HUDEP-2 (cell line): Measurements from ENCODE around the gene DKK1.

Experiments used
- DNase-seq, 76 experiments: peaks; one replicate each; lab custom pipeline; 2025; ENCODE audit not compliant: unreplicated experiment in 76 of 76; lab: John Stamatoyannopoulos, UW

Gene DKK1, protein sequence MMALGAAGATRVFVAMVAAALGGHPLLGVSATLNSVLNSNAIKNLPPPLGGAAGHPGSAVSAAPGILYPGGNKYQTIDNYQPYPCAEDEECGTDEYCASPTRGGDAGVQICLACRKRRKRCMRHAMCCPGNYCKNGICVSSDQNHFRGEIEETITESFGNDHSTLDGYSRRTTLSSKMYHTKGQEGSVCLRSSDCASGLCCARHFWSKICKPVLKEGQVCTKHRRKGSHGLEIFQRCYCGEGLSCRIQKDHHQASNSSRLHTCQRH

DNA sequence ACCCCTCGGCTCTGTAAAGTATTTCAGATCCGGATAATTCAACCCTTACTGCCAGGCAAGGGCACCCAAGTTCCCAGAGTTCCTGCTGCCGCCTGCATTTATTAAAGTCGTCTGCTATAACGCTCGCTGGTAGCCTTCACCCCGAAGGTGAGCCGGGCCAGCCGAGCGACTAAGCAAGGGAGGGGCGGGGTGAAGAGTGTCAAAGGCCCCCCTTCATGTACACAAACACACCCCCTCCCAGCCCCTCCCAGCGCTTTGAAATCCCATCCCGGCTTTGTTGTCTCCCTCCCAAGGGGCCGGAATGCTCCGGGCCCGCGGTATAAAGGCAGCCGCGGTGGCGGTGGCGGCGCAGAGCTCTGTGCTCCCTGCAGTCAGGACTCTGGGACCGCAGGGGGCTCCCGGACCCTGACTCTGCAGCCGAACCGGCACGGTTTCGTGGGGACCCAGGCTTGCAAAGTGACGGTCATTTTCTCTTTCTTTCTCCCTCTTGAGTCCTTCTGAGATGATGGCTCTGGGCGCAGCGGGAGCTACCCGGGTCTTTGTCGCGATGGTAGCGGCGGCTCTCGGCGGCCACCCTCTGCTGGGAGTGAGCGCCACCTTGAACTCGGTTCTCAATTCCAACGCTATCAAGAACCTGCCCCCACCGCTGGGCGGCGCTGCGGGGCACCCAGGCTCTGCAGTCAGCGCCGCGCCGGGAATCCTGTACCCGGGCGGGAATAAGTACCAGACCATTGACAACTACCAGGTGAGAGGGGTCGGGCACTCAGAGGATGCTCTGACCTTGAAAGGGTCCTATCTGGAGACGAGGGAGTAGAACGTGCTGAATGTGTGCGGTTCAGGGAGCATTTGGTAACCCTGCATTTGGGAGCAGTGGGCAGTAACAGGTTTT, at the start of gene DKK1:
Gene DKK1, plus strand, starts transcription at position 349 of the 889 bp plus-strand sequence. Its CDS starts 154 bp downstream, at position 503.
- peak in 16 of 76 experiments; percentile 1 to 30 (median 8) for DNase-seq

DNA sequence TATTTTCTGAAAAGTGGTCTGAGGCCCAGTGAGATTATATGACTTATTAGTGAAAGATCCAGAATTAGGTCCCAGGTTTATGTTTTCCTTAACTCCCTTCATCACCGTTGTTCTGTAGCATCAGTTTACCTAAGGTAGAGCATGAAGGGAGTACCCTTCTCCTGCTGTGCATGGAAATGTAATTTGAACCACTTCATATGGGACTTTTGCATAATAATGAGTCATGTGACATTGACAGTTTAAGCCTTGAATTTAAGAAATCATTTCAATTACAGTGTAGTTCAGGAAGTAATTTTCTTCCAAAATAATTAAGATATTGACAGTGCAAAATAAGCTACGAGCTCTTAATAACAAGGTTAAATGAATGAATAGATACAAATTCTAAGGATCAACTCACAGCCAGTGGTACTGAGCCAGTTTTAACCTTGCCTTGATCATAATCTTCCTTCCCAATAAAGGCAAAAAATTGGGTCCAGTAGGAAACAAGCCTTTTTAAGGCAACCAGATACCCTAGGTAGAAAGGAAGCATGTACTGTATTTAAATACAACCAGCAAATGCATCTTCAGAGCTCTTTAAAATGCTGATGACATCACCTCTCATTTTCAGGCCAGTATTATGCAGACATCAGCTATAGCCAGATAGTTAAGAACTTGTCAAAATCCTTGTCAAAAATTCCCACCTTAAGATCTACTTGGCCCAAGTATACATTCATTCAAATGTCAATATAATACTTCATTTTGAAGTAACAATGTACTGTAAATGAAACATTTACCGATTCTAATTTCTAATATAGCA, 48.8 kb upstream of the DKK1 start:
- no peak for DNase-seq

DNA sequence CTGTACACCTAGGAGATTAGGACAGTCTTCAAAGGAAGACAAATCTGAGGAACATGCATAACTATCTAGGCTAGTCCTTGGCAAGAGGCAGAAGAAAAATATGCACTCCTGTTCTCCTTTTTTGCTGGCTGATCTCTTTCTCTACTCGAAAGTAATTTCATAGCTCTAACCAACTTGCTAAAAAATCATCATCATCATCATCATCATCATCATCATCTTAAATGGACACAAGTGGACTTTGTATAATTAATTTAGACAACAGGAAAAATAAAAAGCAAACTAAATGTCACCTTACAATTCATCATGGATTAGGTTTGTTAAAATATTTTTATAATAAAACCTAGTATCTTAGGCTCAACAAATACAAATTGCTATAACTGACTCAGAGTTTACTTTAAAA, 47.2 kb upstream of the DKK1 start:
- DNase-seq = no peak

DNA sequence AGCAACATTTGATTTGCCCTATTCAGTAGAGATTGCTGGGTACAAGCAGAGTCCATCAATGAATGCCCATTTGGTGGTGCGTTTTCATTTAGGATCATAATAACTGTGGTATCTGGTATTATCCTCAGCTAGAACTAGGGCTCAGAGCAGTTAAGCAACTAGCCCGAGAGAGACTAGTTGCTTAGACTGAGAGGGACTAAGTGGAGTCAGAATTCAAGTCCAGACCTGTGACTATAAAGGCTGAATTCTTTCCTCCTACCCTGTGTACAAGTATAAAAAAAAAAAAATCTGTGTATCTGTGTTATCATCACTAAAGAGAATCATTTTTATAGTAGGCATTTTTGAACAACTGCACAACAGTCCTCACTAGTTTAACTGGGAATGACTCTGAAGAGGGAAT, 45.3 kb upstream of the DKK1 start:
- no peak for DNase-seq

DNA sequence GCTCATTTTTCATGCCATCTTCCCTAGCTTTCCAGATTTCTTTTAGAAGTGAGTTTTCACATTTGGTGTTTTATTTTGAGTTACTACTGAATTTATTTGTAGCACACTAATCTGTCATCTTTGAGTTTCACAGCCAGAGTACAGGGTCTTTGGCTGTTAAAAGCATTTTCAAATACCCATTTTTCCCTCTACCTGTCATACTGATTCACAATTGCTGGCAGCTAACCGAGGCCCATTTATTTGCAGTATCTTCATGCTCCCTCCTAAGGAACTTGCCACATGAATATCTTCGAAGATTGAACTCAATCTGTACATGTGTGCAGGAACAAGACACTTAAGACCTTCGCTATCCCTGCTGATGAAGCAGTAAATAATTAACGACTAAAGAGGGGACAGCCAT, 44.8 kb upstream of the DKK1 start:
- no peak for DNase-seq

DNA sequence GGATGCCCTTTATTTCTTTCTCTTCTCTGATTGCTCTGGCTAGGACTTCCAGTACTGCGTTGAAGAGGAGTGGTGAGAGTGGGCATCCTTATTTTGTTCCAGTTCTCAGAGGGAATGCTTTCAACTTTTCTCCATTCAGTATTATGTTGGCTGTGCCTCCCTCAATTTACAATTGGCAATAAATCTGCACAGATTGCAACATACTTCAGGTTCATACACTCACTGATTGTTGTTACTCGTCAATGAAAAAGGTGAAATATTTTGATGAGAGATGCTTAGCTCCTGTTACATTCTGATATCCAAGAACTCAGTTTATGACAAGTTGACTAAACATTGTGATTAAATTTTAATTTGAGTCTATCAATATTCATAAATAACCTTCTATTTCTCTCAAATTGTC, 37.9 kb upstream of the DKK1 start:
- no peak for DNase-seq

DNA sequence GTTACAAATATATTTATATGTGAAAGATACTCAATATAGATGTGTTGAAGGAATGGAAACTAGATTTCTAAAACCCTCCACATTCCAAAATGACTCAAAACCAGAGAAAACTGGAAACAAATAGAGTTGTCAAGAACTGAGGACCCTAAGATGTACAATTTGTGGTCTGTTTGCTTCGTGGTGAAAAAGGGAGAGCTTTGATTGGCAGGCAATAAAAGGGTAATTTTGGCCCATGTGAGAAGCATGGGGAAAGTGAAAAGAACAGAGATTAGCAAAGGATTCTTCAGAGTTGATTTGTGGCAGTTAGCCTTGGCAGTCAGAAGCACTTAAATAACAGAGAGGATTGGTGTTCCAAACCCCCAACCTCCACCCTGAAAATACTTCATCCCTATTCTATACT, 37.1 kb upstream of the DKK1 start:
- DNase-seq = no peak

DNA sequence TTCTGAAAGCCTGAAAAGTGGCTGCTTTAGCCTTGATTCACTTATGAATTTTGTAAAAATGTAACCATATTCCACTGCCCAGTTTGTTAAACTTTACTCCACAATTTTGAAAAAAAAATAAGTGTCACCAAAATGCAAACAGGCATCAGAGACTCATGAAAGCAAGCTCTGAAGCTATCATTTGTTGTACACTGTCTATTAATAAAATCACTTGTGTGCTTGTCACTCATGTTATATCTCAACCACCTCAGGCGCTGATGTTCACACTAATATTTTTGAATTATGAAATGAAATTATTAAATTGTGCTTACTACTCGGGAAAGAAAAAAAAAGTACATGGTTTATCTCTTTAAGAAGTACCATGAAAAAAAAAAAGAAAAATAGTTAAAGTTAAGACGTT, 34.5 kb upstream of the DKK1 start:
- DNase-seq = no peak

DNA sequence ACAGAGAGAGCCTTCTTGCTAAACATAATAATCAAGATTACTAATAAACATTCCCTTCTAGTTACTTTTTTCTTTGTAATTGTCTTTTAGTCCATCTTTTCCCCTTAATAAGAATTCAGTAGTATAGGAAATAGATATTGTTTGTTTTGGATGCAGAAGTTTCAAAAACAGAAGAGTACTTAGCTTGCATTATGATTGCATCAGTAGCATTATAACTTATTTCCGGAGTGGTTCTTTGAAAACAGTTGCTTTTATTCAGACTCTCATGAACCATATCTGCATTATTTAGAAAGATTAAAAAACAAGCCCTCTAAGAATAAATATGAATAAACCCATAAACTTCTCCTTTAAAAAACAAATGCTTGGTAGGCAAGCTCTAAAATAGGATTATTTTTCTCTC, 34.0 kb upstream of the DKK1 start:
- no peak for DNase-seq

DNA sequence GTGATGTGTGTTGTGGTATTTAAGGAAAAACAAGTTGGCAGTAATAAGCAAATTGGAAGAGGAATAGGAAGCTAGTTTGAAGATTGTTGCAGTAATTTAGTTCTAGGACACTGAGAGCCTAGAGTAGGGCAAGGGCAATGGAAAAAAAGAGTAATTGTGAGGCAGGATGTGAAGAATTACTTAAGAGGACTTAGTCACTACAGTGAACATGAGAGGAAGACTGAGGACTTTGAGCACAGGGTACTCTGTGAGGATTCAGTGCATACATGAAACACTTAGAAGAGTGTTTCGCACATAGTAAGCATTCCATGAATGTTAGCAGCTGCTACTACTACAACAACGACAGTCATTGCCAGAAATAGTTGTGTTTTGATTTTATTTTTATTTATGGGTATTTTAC, 30.9 kb upstream of the DKK1 start:
- no peak for DNase-seq

DNA sequence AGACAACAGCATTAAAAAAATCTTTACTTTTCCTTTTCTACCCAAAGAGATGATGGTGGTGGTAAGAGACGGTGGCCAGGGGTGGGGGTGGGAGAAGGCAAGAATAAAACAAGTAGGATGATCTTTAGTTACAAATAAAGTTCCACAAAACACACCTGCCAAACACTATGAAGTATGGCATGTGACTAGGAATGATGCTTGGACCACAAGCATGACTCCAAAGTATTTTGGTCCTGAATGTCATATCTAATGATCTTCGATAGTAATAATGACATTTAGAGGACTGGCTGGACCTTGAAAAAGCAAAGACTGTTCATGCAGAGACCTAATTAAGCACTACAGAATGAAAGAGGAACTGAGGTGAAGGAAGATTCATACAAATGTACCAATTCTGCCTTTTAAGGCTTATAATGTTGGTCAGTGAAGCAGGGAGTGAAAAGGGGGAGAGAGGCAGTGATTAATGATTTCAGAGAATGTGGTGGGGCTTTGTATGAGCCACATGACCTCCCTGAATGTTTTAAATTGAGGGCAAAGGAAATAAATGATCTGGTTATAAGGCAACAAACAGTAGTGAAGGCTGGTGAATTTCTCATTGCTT, 29.6 kb upstream of the DKK1 start:
- DNase-seq = no peak

DNA sequence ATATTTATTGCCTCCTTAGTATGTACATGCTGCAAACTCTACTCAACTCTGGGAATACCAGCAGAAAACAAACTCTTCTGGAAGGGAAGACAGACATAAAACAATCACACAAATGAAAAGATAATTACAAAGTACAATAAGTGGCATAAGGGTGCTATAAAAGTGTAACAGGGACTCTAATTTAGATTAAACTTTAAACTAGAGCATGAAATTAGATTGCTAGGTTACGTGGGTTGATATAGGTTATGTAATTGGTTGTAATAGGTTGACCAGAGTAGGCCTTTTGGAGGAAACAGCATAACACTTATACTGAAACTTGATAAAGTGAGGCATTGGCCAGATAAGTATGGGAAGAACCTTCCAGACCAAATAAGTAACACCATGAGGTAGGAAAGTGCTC, 26.2 kb upstream of the DKK1 start:
- no peak for DNase-seq

DNA sequence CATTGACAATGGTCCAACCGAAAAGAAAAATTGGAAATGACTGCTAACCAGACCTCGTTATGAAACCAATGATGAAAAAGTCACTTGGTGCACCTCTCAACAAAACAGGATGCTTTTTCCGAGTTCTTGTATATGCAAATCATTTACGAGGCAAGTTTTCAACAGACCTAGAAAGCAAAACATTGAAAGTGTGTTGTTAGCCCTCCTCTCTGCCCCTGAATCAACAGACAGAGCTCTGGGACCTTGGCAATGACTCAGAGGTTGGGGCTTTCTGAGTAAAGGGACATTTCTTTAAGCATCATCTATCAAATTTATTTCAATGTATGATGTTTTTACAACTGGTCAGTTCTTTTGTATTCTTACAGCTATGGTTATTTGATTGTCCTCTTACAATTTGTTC, 16.3 kb upstream of the DKK1 start:
- DNase-seq = no peak

DNA sequence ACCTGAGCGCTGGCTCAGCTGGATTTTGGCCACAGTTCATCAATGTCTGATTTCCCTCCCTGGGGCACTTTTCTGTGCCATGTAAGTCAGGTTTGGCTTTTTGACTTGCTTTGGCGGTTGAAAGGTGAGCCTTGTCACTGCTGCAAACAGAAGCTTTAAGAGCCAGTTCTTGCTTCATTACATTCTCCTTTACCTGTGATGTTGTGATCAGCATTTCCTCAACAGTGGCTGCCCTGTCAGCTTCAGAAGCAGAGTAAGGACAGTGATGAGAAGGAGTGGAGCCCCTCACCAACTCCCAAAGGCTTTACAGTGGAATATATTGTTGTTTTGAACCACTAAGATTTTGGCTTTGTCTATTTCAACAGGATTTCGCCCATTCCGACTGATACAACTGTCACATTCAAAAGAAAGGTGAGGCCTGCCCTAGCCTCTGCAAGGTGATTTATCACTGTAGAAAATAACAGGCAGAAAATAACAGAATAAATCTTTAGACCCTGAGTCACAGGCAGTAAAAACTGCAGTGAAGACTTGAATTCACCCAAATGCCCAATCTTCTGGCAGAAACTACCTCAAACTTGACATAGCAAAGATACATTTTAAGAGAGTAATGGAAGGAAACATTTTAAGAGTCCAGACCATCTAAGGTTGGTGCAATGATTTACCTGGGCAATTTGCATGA, 13.3 kb upstream of the DKK1 start:
- no peak for DNase-seq

DNA sequence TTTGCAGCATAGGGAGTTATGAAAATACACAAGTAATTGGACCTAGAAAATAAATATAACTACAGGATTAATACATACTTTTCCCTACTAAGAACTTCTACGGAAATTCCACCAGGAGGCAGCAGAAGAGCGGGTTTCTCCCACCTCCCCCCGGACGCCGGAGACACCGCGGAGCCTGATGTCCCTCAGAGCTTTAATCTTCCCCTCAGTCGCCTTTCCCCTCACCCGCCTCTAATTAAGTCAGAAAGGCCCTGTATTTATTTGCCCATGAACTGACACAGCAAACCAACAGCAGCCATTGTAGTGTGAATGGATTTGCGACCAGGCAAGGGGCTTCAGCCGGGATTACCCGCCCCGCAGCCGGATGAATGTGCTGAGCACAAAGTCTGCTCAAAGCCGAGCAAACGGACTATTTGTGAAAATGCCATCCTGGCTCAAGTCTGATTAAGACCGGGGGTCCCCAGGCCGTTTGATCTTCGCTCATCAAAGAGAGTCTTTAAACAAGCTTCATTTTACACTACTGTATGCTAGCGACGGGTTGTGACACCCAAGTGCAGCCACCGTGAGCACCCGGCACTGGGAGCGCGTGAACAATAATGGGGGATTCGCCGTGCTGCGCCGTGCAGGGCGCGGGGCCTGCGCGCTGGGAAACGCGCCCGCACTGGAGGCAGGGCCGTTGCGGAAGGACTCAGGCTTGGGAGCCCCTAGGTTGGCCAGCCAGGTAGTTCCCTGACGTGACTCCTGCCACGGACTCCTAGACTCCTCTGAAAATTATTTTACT, 5.6 kb upstream of the DKK1 start:
- DNase-seq = peak in 16 of 76 experiments; percentile 2 to 21 (median 8)

DNA sequence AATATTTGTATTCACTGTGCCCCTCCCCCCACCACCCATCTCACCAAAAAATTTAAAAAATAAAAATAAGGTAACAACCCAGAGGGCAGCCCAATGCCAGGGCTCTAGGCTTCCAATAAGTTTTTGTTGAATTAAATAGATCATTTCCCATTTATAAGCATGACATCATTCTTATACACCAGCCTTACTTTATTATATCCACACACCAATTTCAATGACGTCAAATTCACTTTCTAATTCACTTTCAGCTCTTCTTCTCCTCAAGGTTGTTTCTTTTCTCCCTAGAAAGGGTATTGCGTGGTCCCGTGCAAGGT, 1.2 kb upstream of the DKK1 start:
- no peak for DNase-seq

DNA sequence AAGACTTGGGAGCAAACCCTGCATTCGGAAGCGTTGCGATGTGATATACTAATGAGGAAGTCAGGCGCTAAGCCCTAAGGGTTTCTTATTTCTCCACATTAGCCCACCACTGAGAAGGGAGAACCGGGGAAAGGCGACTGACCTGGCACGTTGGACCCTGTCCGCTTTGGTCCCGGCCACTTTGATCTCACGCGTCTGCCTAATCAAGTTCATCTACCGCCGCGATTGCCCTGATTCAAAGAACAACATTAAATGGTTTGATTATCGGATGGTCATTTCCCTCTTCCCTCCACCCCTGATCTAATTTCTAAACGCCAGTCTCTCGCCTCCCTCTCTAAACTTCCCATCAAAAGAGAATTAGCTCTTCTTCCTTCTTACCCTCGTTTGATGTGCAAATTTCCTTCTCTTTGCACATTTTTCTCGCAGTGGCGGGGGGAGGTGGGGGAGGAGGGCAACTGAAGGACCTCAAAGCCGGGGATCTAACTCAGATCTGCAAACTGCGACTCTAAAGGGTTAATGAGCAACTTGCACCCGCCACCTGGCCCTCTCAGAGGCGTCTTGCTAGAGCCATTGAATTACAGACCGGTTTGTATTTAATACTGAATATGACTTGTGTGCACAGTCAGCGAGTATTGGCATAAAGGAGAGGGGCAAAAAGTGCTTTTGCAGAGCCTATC, 687 bp upstream of the DKK1 start:
- DNase-seq = no peak

DNA sequence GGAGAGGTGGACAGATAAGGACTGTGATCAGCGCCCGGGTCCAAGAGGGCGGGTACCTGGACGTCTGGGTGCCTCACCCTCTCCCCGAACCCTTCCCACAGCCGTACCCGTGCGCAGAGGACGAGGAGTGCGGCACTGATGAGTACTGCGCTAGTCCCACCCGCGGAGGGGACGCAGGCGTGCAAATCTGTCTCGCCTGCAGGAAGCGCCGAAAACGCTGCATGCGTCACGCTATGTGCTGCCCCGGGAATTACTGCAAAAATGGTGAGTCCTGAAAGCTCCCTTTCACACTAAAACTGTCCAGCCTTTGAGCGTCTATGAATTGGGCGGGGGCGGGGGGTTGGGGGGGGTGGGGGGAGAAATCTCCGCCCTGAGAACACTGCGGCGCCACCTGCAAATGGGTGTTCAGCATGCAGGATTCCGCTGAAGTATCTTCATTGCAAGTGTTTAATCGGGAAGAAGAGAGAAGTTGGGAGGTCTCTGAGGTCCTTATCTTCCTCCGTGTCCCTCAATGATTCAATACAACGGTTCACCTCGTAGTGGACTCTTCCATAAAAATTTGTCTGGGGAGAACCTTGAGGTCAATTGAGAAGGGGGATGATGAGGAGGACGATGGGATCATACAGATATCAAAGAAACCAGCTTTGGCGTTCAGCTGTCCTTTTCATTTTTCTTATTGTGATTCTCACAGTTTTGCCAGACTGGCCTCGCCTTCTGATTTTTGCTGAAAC, 906 bp downstream of the DKK1 start:
- DNase-seq = no peak

DNA sequence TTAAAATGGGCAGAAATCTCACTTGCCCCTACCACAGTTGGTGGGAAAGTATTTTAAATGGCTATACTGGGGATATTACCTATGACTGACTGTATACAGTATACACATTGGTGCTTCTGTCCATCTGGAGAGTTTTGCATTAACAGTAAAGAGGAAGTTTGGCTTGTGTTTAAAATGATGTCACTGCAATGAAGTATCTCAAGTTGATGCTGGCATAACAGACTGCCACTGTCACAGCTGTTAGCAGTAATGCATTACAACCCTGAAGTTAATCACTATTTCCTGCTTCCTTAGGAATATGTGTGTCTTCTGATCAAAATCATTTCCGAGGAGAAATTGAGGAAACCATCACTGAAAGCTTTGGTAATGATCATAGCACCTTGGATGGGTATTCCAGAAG, 1.9 kb downstream of the DKK1 start:
- no peak for DNase-seq
